SHP77 (cell line): ENCODE data around the gene DMRTC2.

Experiments
- DNase-seq, 2 experiments: peaks; one replicate each; lab custom pipeline; 2025; lab: John Stamatoyannopoulos, UW

Gene DMRTC2

GRCh38 chr19:41845001-41845050 is at the start of gene DMRTC2:
TSS of gene DMRTC2 (plus strand) at chr19:41845042. CDS start at chr19:41847429, 2,387 bp downstream.
- no peak for DNase-seq

GRCh38 chr19:41796362-41796761 is 48.5 kb upstream of the DMRTC2 start, which contains the start of gene CEACAM3:
TSS of gene CEACAM3 (plus strand) at chr19:41796587. CDS start at chr19:41796678, 91 bp downstream.
- no peak for DNase-seq

DNA sequence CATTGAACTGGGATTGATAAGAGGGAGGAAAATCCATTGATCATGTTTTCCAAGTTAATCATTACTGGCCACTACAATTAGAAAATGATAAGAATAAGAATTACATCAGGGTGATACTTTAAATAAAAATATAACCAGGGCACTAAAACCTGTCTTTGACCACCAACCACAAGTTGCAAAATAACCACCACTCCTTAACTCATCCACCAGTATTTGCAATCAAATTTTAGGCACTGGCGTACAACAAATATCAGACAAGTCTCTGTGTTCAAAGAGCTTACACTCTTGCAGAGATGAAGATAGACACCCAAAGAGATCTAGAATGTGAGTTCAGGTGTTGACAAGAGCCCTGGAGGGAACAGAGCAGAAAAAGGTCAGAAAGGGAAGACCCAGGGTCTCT is 47.9 kb upstream of the DMRTC2 start:
- DNase-seq: no peak

- no peak for DNase-seq
These were observed 45.3 kb upstream of the DMRTC2 start for GRCh38 chr19:41799444-41800000.

GRCh38 chr19:41801031-41801430 is 43.8 kb upstream of the DMRTC2 start:
- no peak for DNase-seq

DNA sequence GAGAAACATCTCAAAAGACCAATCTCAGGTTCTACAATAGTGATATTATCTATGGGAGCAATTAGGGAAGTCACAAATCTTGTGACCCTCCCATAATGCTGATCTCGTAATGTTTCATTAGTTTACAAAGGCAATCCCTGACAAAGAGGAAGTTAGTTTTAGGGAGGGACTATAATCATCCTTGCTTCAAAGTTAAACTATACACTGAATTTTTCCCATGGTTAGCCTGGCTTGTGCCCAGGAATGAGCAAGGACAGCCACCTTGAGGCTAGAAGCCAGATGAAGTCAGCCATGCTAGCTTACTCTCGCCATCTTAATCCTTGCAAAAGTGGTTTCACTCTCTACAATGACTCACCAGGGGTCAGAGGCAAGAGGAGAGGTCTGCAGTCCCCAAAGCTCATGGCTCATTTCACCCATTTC is 43.0 kb upstream of the DMRTC2 start:
- DNase-seq: no peak

DNA sequence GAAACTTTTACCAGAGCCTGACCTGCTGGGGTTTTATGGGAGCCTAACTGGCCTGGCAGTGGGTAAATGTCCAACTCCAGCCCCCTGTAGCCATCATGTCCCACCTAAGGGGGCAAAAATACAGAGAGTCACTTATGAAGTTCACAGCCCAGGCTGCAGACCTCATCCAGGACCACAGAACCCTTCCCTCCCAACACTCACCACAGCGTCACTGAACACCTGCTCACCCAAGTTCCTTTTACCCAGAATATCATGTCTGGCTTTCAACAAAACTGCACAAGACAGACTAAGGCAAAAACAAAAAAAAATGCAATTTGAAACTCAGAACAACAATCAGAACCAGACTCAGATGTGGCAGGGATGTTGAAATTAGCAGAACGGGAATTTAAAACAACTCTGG is 42.1 kb upstream of the DMRTC2 start:
- no peak for DNase-seq

DNA sequence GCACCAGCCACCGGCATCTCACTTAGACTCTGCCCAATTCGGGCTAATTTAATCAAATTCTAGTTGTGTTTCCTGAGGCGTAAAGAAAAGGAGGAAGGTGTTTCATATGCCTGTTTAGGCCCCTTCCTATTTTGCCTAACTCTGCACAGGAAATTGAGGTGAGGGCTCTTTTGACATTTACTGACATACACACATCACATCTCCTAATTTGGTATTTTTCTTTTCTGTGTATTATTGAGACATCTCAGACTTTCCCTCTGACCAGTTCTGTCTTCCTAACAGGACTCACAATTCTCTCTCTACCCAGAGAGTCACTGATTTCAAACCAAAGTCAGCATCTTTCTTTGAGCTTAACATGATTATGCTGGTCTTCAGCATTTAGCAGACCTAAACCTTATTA is 40.5 kb upstream of the DMRTC2 start:
- DNase-seq: no peak

DNA sequence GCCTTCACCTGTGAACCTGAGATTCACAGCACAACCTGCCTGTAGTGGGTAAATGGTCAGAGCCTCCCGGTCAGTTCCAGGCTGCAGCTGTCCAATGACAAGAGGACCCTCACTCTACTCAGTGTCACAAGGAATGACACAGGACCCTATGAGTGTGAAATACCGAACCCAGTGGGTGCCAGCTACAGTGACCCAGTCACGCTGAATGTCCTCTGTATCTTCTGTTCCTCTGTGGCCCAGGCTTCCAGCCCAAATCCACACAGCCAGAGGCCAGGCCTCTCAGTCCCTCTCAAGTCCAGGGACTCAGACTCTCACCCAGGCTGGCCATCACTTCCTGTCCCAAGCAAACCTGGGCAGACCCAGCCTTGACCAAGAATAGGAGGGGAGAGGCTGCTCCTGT is 37.7 kb upstream of the DMRTC2 start:
- no peak for DNase-seq

- DNase-seq: no peak
These were observed 35.9 kb upstream of the DMRTC2 start for GRCh38 chr19:41808663-41809566.

DNA sequence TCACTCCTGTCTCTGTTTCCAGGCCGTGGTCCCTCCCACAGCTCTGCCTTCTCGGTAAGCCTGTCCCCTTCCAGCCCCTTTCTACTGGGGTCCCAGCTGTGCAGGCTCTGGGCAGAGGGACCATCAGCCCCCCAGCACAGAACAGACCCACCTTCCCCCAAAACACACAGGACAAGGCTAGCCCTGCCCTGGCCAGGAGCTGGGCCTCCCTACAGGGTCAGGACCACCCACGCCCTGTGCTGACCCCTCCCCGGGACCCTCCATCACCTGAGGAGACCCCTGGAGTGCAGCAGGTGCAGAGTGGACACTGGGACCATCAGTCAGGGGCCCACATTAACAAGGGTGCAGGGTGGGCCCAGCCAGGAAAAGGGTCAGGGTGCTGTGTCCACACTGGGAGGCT is 34.5 kb upstream of the DMRTC2 start:
- no peak for DNase-seq

GRCh38 chr19:41811036-41811435 is 33.8 kb upstream of the DMRTC2 start:
- DNase-seq: no peak

- DNase-seq: no peak
These were observed 32.9 kb upstream of the DMRTC2 start for GRCh38 chr19:41811981-41812380.

DNA sequence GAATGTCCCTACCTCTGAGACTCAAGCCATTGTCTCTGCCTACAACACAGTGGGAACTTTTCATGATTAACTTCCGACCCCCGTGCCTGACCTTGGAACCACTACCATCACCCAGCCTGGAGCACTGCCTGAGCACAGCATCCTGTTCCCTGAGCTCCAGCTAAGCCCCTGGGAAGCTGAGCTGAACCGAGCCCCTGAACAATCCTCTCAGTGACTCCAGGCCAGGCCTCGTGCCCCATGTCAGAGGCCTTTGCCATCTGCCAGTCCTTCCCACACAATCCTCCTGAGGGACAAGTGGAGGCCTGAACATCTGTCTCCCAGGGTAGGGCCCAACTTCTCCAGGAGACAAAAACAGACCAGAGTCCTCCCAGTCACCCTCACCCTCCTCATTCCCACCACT is 30.9 kb upstream of the DMRTC2 start:
- no peak for DNase-seq

GRCh38 chr19:41815301-41815700 is 29.5 kb upstream of the DMRTC2 start:
- DNase-seq: no peak

GRCh38 chr19:41816761-41817160 is 28.1 kb upstream of the DMRTC2 start:
- no peak for DNase-seq

GRCh38 chr19:41821003-41821735 is 23.7 kb upstream of the DMRTC2 start:
- DNase-seq: peak; percentile 59 to 67

DNA sequence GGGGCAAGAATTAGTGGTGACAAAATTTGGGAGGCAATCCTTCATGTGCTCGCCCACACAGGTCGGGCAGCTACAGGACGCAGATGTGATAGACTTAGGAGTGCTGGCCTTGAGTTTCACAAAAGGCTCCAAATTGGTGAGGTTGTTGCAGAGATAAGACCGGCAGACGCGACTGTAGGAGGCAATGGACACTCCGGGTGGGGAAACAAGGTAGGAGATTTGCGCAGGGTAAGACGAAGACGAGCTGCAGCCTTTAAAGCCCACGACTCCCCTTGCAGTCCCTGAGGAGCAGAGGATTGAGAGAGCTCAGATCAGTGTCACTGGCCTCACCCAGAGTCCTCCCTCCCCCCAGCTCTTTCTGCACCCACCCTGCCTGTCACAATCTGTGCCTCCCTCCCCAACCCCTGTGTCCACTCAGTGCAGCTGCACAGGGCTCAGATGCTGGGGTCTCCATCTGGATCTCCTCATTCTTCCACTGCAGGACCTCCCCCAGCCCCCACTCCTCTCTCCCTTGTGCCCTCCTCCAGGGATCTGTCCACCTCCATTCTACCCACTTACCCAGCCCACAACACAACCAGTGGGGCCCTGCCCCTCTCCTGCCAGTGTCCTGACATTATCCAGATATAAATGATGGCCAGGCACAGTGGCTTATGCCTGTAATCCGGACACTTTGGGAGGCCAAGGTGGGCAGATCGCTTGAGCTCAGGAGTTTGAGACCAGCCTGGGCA is 6.7 kb upstream of the DMRTC2 start:
- no peak for DNase-seq

DNA sequence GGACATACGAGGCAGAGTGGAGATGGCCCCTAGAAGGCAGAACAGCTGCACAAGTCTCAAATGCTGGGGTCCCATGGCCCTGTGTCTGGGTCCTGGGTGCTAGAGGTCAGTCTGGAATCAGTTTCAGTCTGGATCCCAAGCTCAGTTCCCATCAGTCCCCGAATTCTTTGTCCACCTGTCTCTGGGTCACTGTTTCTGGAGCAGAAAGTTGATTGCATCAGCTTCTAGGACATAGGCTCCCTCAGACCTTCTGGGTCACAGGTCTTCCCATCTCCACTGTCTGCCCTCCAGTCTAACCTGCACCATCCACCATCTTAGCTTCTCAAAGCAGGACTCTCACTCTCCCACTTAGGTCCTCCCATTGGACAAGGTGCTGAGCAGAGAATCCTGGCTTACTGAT is 5.6 kb upstream of the DMRTC2 start:
- DNase-seq: no peak

DNA sequence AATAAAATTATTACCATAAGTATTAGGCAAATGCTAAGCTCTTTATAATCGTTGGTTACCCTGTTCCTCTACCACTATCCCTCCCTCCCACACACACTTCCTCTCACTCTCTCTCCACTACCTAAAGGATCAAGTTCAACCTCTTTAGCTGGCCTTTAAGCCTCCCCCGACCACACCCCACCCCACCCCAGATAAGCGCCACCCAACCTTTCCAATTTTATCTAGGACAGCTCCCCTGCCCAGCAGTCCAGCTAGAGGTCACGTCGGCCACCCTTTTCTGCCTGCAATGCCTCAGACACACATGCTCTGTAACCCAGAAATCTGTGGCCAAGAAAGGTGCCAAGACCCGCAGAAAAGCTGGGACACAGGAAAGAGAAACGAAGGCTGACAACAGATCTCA is 1.5 kb upstream of the DMRTC2 start:
- DNase-seq: no peak

GRCh38 chr19:41844601-41845000 is 241 bp upstream of the DMRTC2 start, which contains the start of gene LYPD4:
TSS of gene LYPD4 (minus strand) at chr19:41844683. CDS start at chr19:41839285, 5,398 bp downstream.
- no peak for DNase-seq

GRCh38 chr19:41845051-41845590 is 279 bp downstream of the DMRTC2 start:
- DNase-seq: no peak
